Activated CD4-positive, CD25-positive, alpha-beta regulatory T cell treated with anti-CD3 and anti-CD28 coated beads, Interleukin-2, amount 50 U/mL, for 72 hours (primary cell): Measurements from ENCODE around the gene PATL1.
A peak's percentile ranks its signal among the peaks of the same experiment; 100 is the strongest.
"Not testable (repeated sequence)": the region's sequence is repeated elsewhere in the genome, so short reads cannot be mapped to it uniquely, and the experiment has no call there.

Experiments used
- DNase-seq: peaks from one replicate; pipeline ENCODE4 v3.0.0; 2021

Gene PATL1, protein sequence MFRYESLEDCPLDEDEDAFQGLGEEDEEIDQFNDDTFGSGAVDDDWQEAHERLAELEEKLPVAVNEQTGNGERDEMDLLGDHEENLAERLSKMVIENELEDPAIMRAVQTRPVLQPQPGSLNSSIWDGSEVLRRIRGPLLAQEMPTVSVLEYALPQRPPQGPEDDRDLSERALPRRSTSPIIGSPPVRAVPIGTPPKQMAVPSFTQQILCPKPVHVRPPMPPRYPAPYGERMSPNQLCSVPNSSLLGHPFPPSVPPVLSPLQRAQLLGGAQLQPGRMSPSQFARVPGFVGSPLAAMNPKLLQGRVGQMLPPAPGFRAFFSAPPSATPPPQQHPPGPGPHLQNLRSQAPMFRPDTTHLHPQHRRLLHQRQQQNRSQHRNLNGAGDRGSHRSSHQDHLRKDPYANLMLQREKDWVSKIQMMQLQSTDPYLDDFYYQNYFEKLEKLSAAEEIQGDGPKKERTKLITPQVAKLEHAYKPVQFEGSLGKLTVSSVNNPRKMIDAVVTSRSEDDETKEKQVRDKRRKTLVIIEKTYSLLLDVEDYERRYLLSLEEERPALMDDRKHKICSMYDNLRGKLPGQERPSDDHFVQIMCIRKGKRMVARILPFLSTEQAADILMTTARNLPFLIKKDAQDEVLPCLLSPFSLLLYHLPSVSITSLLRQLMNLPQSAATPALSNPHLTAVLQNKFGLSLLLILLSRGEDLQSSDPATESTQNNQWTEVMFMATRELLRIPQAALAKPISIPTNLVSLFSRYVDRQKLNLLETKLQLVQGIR

DNA sequence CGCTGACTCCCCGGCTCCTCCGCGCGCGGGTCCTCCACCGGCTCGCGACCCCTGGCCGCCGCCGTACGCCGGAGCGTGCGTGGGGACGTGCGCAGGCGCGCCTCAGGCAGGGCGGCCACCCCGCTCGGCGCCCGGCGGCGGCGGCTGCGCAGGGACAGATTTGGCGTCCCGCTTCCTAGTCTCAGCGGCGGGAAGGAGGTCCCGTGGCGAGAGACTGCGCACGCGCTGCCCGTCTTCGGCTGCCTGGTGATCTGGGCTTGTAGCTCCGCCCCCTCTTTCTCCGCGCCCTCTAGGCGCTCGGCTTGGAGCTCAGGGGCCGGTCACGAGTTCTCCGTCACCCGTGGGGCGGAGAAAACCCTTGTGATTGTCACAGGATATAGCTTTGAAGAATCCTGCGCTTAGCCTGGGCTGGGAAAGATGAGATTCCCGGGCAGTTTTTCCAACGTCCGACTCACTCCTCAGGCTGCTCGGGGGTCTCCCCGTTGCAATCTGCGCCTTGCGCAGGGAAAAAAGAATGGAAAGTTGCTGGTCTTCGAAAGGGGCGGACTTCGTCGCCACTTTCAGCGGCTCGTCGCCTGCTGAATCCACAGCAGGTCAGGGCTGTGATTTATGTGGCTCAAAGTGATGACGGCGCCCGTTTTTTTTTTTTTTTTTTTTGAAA, at the start of gene PATL1:
Gene PATL1, minus strand, starts transcription at position 88 of the 661 bp plus-strand sequence. CDS start 142 bp downstream, outside the sequence.
- peak; percentile 98 for DNase-seq

DNA sequence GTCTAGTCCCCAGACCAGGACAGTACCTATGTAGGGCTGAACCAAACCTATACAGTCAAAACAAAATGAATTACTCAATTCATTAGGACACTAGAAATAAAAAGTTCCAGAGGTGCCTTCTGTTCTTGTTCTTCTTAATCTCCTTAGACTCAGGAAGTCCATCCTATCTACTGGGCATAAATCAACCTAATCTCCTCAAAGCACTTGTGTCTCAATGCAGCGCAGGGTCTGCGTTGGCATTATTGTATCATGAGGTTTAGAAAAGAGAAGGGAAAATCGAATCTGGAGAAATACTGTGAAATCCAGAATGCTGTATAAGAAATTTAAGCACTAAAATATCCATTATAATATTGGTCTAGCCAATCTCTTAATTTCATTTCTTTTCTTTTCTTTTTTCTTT, 47.2 kb upstream of the PATL1 start:
- DNase-seq: no peak

DNA sequence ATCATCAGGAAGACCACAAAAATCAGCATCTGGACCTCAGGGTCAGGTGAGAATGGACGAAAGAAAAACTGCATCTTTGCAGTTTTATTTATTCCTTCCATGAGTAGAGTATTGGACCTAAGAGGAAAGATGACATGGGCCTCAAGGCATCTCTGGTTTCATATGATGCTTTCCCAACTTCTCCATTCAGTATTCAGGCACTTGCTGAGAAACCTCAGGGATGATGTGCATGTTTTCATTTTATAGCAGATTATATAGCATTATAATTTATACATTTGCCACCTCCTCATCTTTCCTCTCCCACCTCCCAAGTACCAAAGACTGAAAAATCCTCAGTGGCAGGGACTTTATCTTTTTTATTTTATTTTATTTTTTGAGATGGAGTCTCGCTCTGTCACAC, 44.9 kb upstream of the PATL1 start, which contains the start of gene OR10V1:
Gene OR10V1, minus strand, starts transcription at position 101 of the 400 bp plus-strand sequence. Its CDS starts 0 bp downstream, at position 101.
- no peak for DNase-seq

DNA sequence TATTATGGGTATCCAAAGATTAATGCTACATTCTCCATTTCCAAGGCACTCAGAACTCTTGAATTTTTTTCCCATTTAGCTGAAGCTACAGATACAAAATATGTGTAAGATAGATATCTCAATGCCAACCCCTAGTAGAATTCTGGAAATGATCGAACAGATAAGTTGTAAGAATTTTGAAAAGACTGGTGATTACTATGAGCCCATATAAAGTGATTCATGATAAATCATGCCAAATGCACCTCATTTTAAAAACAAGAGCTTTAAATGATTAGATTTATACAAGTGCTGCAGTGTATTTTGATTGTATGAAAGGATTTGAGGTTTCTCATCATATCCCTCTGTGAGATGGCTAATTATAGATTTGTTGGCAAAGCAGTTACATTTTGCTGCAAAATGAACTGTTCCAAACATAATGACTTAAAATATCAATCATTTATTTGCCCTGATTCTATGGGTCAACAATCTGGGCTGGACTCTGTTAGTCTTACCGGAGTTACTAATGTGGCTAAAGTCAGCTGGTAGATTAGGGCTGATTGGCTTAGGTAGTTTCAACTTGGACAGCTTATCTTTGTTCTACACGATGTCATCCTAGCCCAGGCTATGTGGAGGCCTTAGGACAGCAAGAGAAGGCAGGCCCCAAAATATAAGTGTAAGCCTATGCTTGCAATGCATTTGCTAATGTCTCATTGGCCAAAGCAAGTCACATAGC, 41.5 kb upstream of the PATL1 start:
- no peak for DNase-seq

DNA sequence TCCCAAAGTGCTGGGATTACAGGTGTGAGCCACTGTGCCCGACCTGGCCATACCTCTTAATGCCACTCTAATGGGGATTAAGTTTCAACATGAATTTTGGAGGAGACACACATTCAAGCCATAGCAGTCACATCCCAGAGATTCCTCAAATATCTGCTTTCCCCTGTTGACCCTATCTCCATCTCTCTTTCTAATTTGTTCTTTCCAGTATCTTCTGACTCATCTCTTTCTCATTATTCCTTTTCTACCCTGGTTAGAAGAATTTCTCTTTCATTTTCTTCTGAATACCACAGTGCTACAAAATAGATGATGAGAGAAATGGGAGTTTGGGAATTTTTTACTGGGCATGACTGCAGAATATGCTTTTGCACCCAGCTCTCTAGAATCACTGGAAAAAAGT, 39.7 kb upstream of the PATL1 start:
- no peak for DNase-seq

DNA sequence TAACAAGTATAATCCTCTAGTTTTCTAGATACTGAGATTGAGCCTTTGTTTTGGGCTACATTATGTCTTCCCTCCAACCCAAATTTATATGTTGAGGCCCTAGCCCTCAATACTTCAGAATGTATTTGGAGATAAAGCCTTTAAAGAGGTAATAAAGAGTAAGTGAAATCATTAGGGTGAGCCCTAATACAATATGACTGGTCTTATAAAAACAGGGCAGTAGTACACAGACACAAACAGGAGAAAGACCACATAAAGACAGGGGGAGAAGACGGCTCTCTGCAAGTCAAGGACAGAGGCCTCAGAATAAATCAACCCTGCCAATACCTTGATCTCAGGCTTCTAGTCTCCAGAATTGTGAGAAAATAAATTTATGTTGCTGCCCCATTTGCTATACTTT, 38.5 kb upstream of the PATL1 start:
- no peak for DNase-seq

DNA sequence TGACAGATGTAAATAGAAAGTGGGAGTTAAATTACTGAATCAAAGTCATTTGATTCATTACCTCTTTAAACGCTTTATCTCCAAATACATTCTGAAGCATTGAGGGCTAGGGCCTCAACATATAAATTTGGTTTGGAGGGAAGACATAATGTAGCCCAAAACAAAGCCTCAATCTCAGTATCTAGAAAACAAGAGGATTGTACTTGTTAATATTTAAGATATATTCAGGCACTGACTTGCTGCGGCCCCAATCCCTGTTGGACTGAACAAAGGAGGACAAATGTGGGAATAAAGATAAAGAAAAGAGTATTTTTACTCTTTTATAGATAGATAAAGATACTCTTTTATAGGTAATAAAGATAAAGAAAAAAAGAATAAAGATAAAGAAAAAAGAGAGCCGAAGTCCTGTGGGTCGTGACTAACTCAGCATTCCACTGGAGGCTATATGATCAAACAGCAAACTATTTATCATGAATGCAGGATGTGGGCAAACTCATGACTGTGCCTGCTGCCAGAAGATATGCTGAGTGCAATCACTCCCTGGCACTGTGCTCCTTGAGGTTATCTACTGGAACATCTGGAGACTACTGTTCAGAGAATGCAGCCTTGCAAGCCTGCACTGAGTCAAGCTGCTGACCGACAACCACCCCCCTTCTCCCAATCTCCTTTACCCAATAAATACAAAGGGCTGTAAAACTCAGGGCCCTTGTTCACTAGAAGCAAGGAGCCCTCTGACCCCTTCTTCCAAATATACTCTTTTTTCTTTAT, 37.9 kb upstream of the PATL1 start:
- DNase-seq: no peak

DNA sequence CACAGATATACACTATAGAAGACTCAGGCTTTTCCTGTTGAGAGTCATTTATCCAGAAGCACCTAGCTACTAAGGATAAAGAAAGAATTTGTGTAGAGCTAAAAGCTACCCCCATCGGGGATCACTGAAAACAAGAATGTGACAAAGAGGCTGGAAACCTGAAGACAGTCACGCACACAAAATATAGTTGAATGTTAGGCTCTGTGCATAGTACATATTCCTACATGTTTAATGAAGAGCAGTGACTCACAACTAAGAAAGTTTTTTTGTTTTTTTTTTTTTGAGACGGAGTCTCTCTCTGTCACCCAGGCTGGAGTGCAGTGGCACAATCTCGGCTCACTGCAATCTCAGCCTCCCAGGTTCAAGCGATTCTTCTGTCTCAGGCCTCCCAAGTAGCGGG, 36.5 kb upstream of the PATL1 start:
- DNase-seq: no peak

DNA sequence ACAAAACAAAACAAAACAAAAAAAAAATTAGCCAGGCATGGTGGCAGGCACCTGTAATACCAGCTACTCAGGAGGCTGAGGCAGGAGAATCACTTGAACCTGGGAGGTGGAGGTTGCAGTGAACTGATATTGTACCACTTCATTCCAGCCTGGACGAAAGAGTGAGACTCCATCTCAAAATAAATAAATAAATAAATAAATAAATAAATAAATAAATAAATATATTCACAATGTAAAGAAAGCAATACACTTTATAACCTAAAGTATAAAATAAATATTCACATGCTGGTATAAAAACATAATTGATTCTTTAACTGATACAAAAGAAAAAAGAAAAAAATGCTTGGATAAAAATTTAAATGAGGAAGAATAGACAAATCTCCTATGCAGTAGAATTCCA, 34.7 kb upstream of the PATL1 start:
- DNase-seq: not testable (repeated sequence)

DNA sequence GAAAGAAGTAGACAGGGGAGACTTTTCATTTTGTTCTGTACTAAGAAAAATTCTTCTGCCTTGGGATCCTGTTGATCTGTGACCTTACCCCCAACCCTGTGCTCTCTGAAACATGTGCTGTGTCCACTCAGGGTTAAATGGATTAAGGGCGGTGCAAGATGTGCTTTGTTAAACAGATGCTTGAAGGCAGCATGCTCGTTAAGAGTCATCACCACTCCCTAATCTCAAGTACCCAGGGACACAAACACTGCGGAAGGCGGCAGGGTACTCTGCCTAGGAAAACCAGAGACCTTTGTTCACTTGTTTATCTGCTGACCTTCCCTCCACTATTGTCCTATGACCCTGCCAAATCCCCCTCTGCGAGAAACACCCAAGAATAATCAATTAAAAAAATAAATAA, 31.3 kb upstream of the PATL1 start:
- DNase-seq: not testable (repeated sequence)

DNA sequence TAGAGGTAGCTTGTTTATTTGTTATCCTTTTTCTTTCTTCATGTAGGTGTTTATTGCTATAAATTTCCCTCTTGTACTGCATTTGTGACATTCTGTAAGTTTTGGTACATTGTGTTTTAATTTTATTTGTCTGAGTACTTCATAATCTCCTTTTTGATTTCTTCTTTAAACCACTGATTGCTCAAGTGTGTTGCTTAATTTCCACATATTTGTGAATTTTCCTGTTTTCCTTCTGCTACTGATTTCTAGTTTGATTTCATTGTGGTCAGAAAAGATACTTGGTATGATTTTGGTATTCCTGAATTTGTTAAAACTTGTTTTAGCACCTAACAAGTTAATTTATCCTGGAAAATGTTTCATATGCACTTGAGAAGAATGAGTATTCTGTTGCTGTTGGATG, 29.7 kb upstream of the PATL1 start:
- no peak for DNase-seq

DNA sequence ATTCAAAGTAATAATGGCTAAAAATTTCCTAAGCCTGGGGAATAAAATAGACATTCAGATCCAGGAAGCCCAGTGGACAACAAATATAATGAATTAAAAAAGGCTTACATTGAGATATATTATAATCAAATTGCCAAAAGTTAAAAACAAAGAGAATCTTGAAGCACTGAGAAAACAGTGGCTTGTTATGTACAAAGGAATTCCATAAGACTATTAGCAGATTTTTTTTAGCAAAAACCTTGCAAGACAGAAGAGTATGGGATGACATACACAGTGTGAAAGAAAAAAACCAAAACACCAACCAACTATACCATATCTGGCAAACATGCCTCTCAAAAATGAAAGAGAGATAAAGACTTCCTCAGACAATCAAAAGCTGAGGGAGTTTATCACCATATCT, 24.1 kb upstream of the PATL1 start:
- no peak for DNase-seq

DNA sequence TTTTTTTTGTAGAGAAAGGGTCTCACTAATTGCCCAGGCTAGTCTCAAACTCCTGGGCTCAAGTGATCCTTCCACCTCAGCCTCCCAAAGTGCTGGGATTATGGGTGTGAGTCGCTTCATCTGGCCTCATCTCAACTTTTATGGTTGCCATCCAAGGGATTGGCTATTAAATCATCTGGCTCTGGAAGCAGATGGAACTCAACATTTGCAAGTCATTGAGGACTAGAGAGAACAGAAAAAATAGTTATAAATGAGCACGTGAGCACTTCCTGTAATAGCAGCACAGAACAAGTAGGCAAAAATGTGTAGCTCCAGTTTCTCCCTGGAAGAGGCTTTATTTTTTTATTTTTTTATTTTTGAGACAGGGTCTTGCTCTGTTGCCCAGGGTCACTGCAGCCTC, 22.3 kb upstream of the PATL1 start:
- no peak for DNase-seq

DNA sequence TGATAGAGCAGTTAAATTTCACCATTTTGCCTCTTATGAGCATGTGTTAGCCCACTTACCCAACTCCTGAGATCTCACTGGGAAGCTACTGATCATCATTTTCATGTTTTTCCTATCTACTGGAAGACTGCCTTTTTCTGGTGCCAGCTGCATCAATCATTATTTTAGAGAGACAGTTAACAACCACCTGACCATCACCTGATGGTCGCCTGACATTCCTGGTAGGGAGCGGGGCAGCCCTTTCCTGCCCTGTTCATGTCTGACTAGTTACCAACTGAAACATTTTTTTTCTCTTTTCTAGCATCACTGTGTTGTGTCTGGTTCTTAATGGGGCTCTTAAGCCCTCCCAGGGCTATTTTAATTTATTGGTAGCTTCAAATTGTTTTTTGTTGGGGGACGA, 20.2 kb upstream of the PATL1 start:
- DNase-seq: no peak

DNA sequence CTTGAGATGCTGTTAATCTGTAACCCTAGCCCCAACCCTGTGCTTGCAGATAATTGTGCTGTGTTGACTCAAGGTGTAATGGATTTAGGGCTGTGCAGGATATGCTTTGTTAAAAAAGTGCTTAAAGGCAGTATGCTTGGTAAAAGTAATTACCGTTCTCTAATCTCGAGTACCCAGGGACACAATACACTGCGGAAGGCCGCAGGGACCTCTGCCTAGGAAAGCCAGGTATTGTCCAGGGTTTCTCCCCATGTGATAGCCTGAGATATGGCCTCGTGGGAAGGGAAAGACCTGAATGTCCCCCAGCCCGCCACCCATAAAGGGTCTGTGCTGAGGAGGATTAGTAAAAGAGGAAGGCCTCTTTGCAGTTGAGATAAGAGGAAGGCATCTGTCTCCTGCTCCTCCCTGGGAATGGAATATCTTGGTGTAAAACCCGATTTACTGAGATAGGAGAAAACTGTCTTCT, 12.5 kb upstream of the PATL1 start:
- not testable (repeated sequence) for DNase-seq

DNA sequence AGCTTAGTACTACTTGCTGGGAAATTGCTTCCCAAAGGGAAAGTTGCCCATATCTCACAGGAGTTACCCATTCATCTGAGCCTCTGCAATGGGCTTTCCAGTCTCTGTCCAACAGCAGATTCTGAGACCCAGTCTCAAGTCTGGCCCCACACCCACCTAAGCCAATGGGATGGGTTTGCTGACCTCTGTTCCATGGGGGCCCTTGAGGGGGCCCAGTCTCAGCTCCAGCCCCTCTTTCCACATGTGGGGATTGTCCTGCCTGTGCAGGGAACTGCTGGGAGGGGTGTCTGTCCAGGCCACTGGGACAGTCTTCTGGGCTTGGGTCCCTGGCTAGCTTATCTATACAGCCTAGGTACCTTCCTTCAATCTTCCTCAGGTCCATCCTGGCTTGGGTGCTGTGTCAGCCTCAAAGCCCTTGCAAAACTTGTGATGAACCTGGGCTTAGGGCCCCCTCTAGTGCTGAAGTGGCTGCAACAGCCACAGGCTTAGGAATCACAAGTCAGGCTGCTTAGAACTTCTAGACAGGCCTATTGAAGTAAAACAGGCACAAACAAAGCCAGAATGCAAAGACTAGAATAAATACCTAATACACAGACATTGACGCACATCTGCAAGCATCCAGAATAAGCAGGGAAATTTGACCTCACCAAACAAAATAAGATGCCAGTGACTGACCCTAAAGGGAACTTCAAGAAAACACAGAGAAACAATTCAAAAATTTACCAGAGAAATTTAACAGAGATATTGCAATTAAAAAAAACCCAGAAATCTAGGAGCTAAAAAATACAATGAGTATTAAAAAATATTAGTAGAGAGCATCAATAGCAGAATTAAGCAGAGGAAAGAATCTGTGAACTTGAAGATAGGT, 11.7 kb upstream of the PATL1 start:
- DNase-seq: no peak

DNA sequence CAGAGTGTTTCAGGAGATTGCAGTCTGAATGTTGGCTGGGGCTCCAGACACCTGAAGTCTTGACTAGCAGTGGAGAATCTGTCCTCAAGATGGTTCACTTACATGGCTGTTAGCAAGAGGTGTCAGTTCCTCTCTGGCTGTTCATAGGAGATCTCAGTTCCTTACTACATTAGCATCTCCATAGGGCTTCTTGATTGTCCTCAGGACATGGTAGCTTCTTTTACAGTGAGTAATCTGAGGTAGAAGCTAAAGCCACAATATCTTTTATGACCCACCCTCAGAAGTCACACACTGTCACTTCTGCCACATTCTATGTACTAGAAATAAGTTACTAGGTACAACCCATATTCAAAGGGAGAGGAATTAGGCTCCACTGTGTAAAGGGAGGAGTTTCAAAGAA, 10.5 kb upstream of the PATL1 start:
- DNase-seq: no peak

DNA sequence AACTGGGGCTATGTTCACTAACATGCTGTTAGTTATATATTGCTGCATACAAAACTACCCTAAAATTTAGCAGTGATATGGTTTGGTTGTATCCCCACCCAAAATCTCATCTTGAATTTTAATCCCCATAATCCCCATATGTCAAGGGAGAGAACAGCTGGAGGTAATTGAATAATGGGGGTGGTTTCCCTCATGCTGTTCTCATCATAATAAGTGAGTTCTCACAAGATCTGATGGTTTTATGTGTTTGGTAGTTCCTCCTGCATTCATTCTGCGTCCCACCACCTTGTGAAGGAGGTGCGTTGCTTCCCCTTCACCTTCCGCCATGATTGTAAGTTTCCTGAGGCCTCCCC, 10.0 kb upstream of the PATL1 start:
- no peak for DNase-seq

DNA sequence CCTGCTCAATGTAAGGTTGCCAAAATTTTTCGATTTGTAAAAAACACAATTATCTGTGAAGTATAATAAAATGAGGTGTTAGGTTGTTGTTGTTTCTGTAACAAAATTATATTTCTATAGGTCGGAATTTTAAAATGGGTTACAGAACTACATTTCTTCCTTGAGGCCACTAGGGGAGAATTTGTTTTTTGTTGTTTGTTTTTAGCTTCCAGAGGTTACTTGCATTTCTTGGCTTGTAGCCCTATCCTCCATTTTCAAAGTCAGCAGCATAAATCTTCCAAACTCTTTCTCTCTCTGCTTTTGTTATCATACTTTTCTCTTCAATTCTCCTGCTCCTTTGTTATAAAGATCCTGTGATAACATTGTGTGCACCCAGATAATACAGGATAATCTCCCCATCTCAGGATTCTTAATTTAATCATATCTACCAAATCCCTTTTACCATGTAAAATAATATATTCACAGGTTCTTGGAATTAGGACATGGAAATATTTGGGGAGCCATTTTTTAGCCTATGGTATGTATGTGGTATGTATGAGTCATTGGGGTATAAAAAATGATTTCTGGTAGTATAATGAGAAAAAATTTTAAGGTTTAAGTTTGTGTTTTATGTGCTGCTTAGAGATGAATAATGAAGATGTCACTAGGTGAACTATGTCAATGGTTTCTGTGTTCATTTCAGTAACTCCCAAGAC, 9.4 kb upstream of the PATL1 start:
- no peak for DNase-seq

DNA sequence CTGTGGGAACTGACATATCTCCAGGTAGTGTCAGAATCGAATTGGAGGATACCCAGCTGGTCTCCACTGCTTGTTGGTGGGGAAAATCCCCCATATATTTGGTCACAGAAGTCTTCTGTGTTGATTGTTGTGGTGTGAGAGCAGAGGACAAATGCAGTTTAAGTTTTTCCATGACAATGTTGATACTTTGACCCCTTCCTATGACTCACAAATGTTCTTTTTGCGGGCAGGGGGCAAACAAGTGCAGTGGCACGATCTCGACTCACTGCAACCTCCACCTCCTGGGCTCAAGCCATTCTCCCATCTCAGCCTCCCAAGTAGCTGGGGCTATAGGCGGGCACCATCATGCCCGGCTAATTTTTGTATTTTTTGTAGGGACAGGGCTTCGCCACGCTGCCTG, 7.4 kb upstream of the PATL1 start:
- no peak for DNase-seq

DNA sequence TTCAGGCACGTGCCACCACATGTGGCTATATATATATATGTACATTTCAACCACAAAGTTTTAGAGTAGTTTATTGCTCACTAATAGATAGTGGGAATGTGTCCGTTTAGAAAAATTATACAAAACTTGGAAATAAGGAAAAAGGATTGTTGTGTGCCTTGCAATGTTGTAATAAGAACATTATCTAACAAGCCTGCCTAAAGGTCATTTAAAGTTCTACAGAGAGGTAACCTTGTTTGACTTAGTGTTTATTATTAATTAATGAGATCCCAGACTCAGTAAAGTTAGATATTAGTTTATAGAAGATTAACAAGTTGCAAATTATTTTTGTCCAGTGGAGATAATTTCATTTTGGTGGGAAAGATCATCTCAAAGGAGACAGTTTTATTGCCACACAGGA, 5.5 kb upstream of the PATL1 start:
- no peak for DNase-seq
